Esophagus muscularis mucosa (tissue), 4 donors: Measurements from ENCODE around the gene EPHA6. TPM values are rescaled to one million over a fixed set of nuclear protein-coding genes. Genes with fewer than 3 reads are reported as not detected.

ENCODE experiments used
- DNase-seq: peaks from one replicate; pipeline ENCODE4 v3.0.0-alpha.2; 2017; ENCODE audit errors: extremely low spot score
- H3K27ac ChIP-seq, 4 donors: fragments of 200-600 bp; sonication (generic); replicated peaks in 1 of 4; 1 replicate in 3 of 4; 2 replicates in 1 of 4; pipeline ENCODE4 v1.5.1; 2016 to 2019; ENCODE audit warnings: mild to moderate bottlenecking in 1 of 4
- H3K27me3 ChIP-seq, 4 donors: fragments of 200-600 bp; sonication (generic); one replicate each; pipeline versions ENCODE4 v1.5.1 to v1.6.0; 2016 to 2019
- H3K36me3 ChIP-seq, 4 donors: fragments of 200-600 bp; sonication (generic); one replicate each; pipeline ENCODE4 v1.5.1; 2016 to 2019
- H3K4me1 ChIP-seq, 4 donors: fragments of 200-600 bp; sonication (generic); one replicate each; pipeline ENCODE4 v1.5.1; 2016 to 2019
- H3K4me3 ChIP-seq, 4 donors: fragments of 200-600 bp; sonication (generic); 1 replicate in 2 of 4; 2 replicates in 2 of 4; pipeline ENCODE4 v1.5.1; 2016 to 2019; ENCODE audit warnings: mild to moderate bottlenecking in 4 of 4, moderate library complexity in 1 of 4
- H3K9me3 ChIP-seq, 4 donors: fragments of 200-600 bp; sonication (generic); 1 replicate in 3 of 4; 2 replicates in 1 of 4; pipeline ENCODE4 v1.5.1; 2016 to 2019
- CTCF ChIP-seq, 3 experiments: fragments of 200-600 bp in 2 of 3; fragments of 450-650 bp in 1 of 3; sonication (generic) in 2 of 3; IDR thresholded peaks; one replicate each; pipeline ENCODE4 v1.5.1; 2017 to 2019; ENCODE audit warnings: antibody characterized with exemption in 3 of 3, mild to moderate bottlenecking in 2 of 3, moderate library complexity in 1 of 3
- EP300 ChIP-seq: sonication (generic); formaldehyde crosslinking; IDR thresholded peaks from one replicate; pipeline ENCODE4 v1.6.1; 2017; ENCODE audit warnings: antibody characterized with exemption
- POLR2A ChIP-seq: fragments of 450-650 bp; IDR thresholded peaks from one replicate; pipeline ENCODE4 v1.6.1; 2017; ENCODE audit warnings: antibody characterized with exemption, moderate library complexity, mild to moderate bottlenecking, low read depth
- POLR2AphosphoS5 ChIP-seq, 2 donors: sonication (generic); formaldehyde crosslinking; IDR thresholded peaks; one replicate each; pipeline ENCODE4 v1.6.1; 2017; ENCODE audit warnings: antibody characterized with exemption in 2 of 2
- WGBS: methylation state at CpG from one replicate; pipeline ENCODE4 v1.1.5; 2018; 5-methylcytosine and 5-hydroxymethylcytosine counted together
- intact Hi-C: fragments of 100-400 bp; cut with DNase I; formaldehyde crosslinking; loops from one replicate; pipeline ENCODE4 v1.15.1; 2023
- total RNA-seq, 4 donors: library from RNA; depleted of rRNA; stranded (reverse); fragments of >200 nt; gene quantifications; one replicate each; pipeline versions ENCODE4 v1.1.0 to v1.2.1, GENCODE V29; 2016

Gene EPHA6
- total RNA-seq, 4 donors from 2014 or later: 1.8 to 8.3 (median 4.2) TPM

- no peaks in the 10 kb centered on the region for H3K36me3 ChIP-seq
- no peak for DNase-seq
- TF ChIP-seq EP300 (no peak), POLR2AphosphoS5 (IDR thresholded peaks at IDR 0.05) (peak; percentile 24 to 39)
- peaks cover 0 to 6% (median 0%) of the 10 kb centered on the region in 4 donors for H3K9me3 ChIP-seq
- H3K4me3 ChIP-seq: no peak overlapping the region
- intact Hi-C loops: no loop called here
- 30% methylated on average over 5 of the region's 5 CpGs for WGBS
- H3K4me1 ChIP-seq: peaks cover 0 to 15% (median 11%) of the 10 kb centered on the region in 4 donors
- peak overlapping the region in 3 of 4 donors; percentile 30 to 61 (median 46) for H3K27ac ChIP-seq
- no peaks in the 10 kb centered on the region for H3K27me3 ChIP-seq
Observed at GRCh38 chr3:97232393-97233034, 418.1 kb downstream of the EPHA6 start.

- no peaks in the 10 kb centered on the region for H3K36me3 ChIP-seq
- no peak for TF ChIP-seq EP300
- TF ChIP-seq CTCF (IDR thresholded peaks at IDR 0.05): no peak
- no peak for TF ChIP-seq POLR2A
- no peak for DNase-seq
- peaks cover 0 to 15% (median 11%) of the 10 kb centered on the region in 4 donors for H3K4me1 ChIP-seq
- H3K27ac ChIP-seq: no peak overlapping the region
- intact Hi-C loops: no loop called here
- no peak overlapping the region for H3K4me3 ChIP-seq
- no peaks in the 10 kb centered on the region for H3K27me3 ChIP-seq
- peaks cover 0 to 6% (median 0%) of the 10 kb centered on the region in 4 donors for H3K9me3 ChIP-seq
Observed at GRCh38 chr3:97235179-97235578, 420.8 kb downstream of the EPHA6 start.

- DNase-seq: no peak
- Histone ChIP-seq H3K36me3 (no peaks in the 10 kb centered on the region), H3K27me3 (no peaks in the 10 kb centered on the region), H3K27ac (no peak overlapping the region), H3K4me3 (no peak overlapping the region), H3K9me3 (peaks cover 0 to 5% (median 0%) of the 10 kb centered on the region in 4 donors), H3K4me1 (peaks cover 0 to 15% (median 11%) of the 10 kb centered on the region in 4 donors)
- TF ChIP-seq POLR2AphosphoS5 (IDR thresholded peaks at IDR 0.05): no peak
- no peak for TF ChIP-seq EP300
- no peak for TF ChIP-seq POLR2A
- TF ChIP-seq CTCF (IDR thresholded peaks at IDR 0.05): no peak
- intact Hi-C loops: no loop called here
Observed at GRCh38 chr3:97235611-97236315, 421.4 kb downstream of the EPHA6 start.

GRCh38 chr3:97241417-97241816, 427.0 kb downstream of the EPHA6 start:
- intact Hi-C loops: no loop called here
- no peak for DNase-seq
- Histone ChIP-seq H3K4me1 (no peaks in the 10 kb centered on the region), H3K4me3 (no peak overlapping the region), H3K27me3 (no peaks in the 10 kb centered on the region), H3K27ac (no peak overlapping the region), H3K9me3 (no peaks in the 10 kb centered on the region), H3K36me3 (no peaks in the 10 kb centered on the region)
- TF ChIP-seq POLR2A: no peak
- no peak for TF ChIP-seq CTCF (IDR thresholded peaks at IDR 0.05)
- no peak for TF ChIP-seq EP300
- no peak for TF ChIP-seq POLR2AphosphoS5 (IDR thresholded peaks at IDR 0.05)
- 94% methylated on average over 1 of the region's 1 CpG for WGBS

- DNase-seq: no peak
- H3K27me3 ChIP-seq: no peaks in the 10 kb centered on the region
- no peaks in the 10 kb centered on the region for H3K9me3 ChIP-seq
- H3K4me1 ChIP-seq: peaks cover 0 to 7% (median 0%) of the 10 kb centered on the region in 4 donors
- TF ChIP-seq POLR2A (no peak), CTCF (IDR thresholded peaks at IDR 0.05) (no peak), EP300 (no peak), POLR2AphosphoS5 (IDR thresholded peaks at IDR 0.05) (no peak)
- 84% methylated on average over 2 of the region's 2 CpGs for WGBS
- intact Hi-C loops: no loop called here
- H3K36me3 ChIP-seq: no peaks in the 10 kb centered on the region
- no peak overlapping the region for H3K4me3 ChIP-seq
- H3K27ac ChIP-seq: no peak overlapping the region
Observed at GRCh38 chr3:97245201-97245910, 431.0 kb downstream of the EPHA6 start.
